HepG2 (cell line): ENCODE measurements around the gene FER1L5. TPM values are rescaled to one million over a fixed set of nuclear protein-coding genes. Genes with fewer than 3 reads are reported as not detected.

ENCODE experiments used
- ARID2 ChIP-seq: sonication (generic); formaldehyde crosslinking; IDR thresholded peaks from 2 replicates; pipeline ENCODE4 v1.8.1; 2022; ENCODE audit warnings: mild to moderate bottlenecking, missing genetic modification reagents, borderline replicate concordance
- CHCHD3 ChIP-seq: sonication (generic); formaldehyde crosslinking; IDR thresholded peaks from 2 replicates; pipeline ENCODE4 v1.8.0; 2022; ENCODE audit warnings: mild to moderate bottlenecking, missing genetic modification reagents, moderate library complexity
- SMARCE1 ChIP-seq: fragments of 450-650 bp; IDR thresholded peaks from 2 replicates; pipeline ENCODE4 v1.6.1; 2017; ENCODE audit warnings: borderline replicate concordance
- ZNF329 ChIP-seq: sonication (generic); formaldehyde crosslinking; IDR thresholded peaks from 2 replicates; pipeline ENCODE4 v1.9.0; 2021; ENCODE audit warnings: low read depth, mild to moderate bottlenecking, missing genetic modification reagents
- ZNF615 ChIP-seq: sonication (generic); formaldehyde crosslinking; IDR thresholded peaks from 2 replicates; pipeline ENCODE4 v1.5.0; 2020; ENCODE audit warnings: mild to moderate bottlenecking, missing genetic modification reagents, borderline replicate concordance
- ZNF839 ChIP-seq: sonication (generic); formaldehyde crosslinking; IDR thresholded peaks from 2 replicates; pipeline ENCODE4 v1.4.0; 2020; ENCODE audit warnings: missing genetic modification reagents, mild to moderate bottlenecking, borderline replicate concordance
- ZNF878 ChIP-seq: sonication (generic); formaldehyde crosslinking; IDR thresholded peaks from 2 replicates; pipeline ENCODE4 v1.8.1; 2023; ENCODE audit warnings: mild to moderate bottlenecking, missing genetic modification reagents, moderate library complexity
- ZNF891 ChIP-seq: sonication (generic); formaldehyde crosslinking; IDR thresholded peaks from 2 replicates; pipeline ENCODE4 v1.5.0; 2020; ENCODE audit warnings: mild to moderate bottlenecking, missing genetic modification reagents
- polyA plus RNA-seq, 8 experiments: library from polyadenylated mRNA; depleted of rRNA in 3 of 8; stranded (reverse) in 7 of 8; unstranded in 1 of 8; fragments of >200 nt; fragmentation: Illumina TruSeq in 4 of 8; extraction: Trizol in 4 of 8; gene quantifications; 2 replicates each; pipeline versions ENCODE4 v1.2.1 to v1.2.3, GENCODE V29; 2011 to 2016; ENCODE audit warnings: low read depth in 4 of 8, missing spikeins in 1 of 8, mixed read lengths in 1 of 8; ENCODE audit not compliant: insufficient read depth in 1 of 8
- total RNA-seq, 5 experiments: library from RNA; depleted of rRNA; stranded (reverse); fragments of >200 nt; fragmentation: Illumina TruSeq; extraction: Trizol; gene quantifications; 2 replicates each; pipeline ENCODE4 v1.2.3, GENCODE V29; 2016; ENCODE audit warnings: low read depth in 1 of 5
- TF ChIP-seq, protein P1 (sequence below): sonication (generic); formaldehyde crosslinking; IDR thresholded peaks from 2 replicates; pipeline ENCODE4 v1.5.1; 2020; ENCODE audit warnings: missing genetic modification reagents, mild to moderate bottlenecking, borderline replicate concordance
- TF ChIP-seq, protein P2 (sequence below): fragments of 450-650 bp; IDR thresholded peaks from 2 replicates; pipeline ENCODE4 v1.6.1; 2017; ENCODE audit warnings: mild to moderate bottlenecking
- TF ChIP-seq, protein P3 (sequence below): sonication (generic); formaldehyde crosslinking; IDR thresholded peaks from 2 replicates; pipeline ENCODE4 v1.5.1; 2020; ENCODE audit warnings: mild to moderate bottlenecking, missing genetic modification reagents, borderline replicate concordance
- TF ChIP-seq, protein P4 (sequence below): sonication (generic); formaldehyde crosslinking; IDR thresholded peaks from 2 replicates; pipeline ENCODE4 v1.5.1; 2020; ENCODE audit warnings: mild to moderate bottlenecking, missing genetic modification reagents, moderate library complexity

FER1L5 gene
- total and polyA plus RNA-seq, 2 of the 13 experiments (the other 11 are each of a cell fraction or from before 2014, with no cell fraction given), result 0.02 to 0.08 TPM

DNA sequence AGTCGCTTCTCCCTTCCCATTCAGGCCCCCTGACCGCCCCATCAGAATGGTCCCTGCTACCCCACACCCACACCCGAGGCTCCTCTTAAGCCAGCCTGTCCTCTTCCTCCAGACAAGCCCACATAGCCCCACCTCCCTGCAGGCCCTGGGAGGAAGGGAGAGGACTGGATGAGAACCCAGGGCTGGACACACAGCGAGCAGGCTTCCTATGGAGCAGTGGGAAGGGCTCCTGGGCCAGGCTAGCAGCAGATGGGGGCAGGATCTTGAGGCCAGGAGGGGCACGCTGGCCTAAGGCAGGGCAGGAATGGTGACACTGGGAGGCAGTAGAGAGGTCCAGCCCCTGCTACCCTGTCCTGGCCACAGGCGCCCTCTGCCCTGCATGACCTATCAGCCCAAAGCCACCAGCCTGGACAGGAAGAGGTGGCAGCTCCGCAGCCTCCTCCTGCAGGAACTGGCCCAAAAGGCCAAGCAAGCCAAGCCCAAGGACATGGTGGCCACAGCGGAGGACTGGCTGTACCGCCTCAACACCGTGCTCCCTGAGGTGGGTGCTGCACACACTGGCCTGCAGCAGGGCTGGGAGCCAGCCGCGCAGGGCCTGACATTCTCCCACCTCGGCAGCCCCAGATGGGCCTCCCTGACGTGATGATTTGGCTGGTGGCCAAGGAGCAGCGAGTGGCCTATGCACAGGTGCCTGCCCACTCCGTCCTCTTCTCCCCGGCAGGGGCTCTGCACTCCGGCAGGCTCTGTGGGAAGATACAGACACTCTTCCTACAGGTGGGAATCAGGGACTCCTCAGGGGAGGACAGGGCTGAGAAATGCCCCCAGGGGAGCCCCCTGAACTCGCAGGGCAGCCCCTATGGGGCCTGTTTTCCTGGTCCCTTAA is 43.3 kb downstream of the FER1L5 start (continued):
- TF ChIP-seq ARID2 (CRISPR knock-in tag) (no peak), SMARCE1 (no peak), ZNF329 (CRISPR knock-in tag) (no peak), CHCHD3 (CRISPR knock-in tag) (no peak), ZNF615 (no peak), ZNF839 (CRISPR knock-in tag) (peak; percentile 58; the same call in 1 of the 2 replicates), ZNF878 (CRISPR knock-in tag) (no peak), ZNF891 (CRISPR knock-in tag) (peak; percentile 8; the same call in 1 of the 2 replicates)
- TF ChIP-seq, protein P1, sequence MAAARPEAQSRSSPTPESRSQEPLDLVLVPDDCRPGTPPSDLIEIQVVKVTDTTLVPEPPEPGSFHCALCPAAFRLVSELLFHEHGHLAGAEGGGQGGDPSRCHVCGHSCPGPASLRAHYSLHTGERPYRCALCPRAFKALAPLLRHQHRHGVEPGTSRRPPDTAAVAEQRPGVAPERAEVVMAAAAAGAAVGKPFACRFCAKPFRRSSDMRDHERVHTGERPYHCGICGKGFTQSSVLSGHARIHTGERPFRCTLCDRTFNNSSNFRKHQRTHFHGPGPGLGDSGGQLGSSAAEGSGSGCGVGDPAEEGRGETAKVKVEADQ (CRISPR knock-in tag), result no peak
- TF ChIP-seq, protein P2, sequence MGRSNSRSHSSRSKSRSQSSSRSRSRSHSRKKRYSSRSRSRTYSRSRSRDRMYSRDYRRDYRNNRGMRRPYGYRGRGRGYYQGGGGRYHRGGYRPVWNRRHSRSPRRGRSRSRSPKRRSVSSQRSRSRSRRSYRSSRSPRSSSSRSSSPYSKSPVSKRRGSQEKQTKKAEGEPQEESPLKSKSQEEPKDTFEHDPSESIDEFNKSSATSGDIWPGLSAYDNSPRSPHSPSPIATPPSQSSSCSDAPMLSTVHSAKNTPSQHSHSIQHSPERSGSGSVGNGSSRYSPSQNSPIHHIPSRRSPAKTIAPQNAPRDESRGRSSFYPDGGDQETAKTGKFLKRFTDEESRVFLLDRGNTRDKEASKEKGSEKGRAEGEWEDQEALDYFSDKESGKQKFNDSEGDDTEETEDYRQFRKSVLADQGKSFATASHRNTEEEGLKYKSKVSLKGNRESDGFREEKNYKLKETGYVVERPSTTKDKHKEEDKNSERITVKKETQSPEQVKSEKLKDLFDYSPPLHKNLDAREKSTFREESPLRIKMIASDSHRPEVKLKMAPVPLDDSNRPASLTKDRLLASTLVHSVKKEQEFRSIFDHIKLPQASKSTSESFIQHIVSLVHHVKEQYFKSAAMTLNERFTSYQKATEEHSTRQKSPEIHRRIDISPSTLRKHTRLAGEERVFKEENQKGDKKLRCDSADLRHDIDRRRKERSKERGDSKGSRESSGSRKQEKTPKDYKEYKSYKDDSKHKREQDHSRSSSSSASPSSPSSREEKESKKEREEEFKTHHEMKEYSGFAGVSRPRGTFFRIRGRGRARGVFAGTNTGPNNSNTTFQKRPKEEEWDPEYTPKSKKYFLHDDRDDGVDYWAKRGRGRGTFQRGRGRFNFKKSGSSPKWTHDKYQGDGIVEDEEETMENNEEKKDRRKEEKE, result no peak
- TF ChIP-seq, protein P3, sequence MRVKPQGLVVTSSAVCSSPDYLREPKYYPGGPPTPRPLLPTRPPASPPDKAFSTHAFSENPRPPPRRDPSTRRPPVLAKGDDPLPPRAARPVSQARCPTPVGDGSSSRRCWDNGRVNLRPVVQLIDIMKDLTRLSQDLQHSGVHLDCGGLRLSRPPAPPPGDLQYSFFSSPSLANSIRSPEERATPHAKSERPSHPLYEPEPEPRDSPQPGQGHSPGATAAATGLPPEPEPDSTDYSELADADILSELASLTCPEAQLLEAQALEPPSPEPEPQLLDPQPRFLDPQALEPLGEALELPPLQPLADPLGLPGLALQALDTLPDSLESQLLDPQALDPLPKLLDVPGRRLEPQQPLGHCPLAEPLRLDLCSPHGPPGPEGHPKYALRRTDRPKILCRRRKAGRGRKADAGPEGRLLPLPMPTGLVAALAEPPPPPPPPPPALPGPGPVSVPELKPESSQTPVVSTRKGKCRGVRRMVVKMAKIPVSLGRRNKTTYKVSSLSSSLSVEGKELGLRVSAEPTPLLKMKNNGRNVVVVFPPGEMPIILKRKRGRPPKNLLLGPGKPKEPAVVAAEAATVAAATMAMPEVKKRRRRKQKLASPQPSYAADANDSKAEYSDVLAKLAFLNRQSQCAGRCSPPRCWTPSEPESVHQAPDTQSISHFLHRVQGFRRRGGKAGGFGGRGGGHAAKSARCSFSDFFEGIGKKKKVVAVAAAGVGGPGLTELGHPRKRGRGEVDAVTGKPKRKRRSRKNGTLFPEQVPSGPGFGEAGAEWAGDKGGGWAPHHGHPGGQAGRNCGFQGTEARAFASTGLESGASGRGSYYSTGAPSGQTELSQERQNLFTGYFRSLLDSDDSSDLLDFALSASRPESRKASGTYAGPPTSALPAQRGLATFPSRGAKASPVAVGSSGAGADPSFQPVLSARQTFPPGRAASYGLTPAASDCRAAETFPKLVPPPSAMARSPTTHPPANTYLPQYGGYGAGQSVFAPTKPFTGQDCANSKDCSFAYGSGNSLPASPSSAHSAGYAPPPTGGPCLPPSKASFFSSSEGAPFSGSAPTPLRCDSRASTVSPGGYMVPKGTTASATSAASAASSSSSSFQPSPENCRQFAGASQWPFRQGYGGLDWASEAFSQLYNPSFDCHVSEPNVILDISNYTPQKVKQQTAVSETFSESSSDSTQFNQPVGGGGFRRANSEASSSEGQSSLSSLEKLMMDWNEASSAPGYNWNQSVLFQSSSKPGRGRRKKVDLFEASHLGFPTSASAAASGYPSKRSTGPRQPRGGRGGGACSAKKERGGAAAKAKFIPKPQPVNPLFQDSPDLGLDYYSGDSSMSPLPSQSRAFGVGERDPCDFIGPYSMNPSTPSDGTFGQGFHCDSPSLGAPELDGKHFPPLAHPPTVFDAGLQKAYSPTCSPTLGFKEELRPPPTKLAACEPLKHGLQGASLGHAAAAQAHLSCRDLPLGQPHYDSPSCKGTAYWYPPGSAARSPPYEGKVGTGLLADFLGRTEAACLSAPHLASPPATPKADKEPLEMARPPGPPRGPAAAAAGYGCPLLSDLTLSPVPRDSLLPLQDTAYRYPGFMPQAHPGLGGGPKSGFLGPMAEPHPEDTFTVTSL (CRISPR knock-in tag), result no peak
- TF ChIP-seq, protein P4, sequence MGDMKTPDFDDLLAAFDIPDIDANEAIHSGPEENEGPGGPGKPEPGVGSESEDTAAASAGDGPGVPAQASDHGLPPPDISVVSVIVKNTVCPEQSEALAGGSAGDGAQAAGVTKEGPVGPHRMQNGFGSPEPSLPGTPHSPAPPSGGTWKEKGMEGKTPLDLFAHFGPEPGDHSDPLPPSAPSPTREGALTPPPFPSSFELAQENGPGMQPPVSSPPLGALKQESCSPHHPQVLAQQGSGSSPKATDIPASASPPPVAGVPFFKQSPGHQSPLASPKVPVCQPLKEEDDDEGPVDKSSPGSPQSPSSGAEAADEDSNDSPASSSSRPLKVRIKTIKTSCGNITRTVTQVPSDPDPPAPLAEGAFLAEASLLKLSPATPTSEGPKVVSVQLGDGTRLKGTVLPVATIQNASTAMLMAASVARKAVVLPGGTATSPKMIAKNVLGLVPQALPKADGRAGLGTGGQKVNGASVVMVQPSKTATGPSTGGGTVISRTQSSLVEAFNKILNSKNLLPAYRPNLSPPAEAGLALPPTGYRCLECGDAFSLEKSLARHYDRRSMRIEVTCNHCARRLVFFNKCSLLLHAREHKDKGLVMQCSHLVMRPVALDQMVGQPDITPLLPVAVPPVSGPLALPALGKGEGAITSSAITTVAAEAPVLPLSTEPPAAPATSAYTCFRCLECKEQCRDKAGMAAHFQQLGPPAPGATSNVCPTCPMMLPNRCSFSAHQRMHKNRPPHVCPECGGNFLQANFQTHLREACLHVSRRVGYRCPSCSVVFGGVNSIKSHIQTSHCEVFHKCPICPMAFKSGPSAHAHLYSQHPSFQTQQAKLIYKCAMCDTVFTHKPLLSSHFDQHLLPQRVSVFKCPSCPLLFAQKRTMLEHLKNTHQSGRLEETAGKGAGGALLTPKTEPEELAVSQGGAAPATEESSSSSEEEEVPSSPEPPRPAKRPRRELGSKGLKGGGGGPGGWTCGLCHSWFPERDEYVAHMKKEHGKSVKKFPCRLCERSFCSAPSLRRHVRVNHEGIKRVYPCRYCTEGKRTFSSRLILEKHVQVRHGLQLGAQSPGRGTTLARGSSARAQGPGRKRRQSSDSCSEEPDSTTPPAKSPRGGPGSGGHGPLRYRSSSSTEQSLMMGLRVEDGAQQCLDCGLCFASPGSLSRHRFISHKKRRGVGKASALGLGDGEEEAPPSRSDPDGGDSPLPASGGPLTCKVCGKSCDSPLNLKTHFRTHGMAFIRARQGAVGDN, result peak; percentile 93
